Left lobe of liver (tissue), 2 donors: ENCODE results near the gene TMEM263. TPM values are rescaled to one million over a fixed set of nuclear protein-coding genes. Genes with fewer than 3 reads are reported as not detected.

ENCODE experiments used
- ATAC-seq: fragments of 200-7000 bp; cut with Tn5 transposase; one replicate; pipeline ENCODE4 v1.9.1; 2020; ENCODE audit warnings: mild to moderate bottlenecking, moderate library complexity
- DNase-seq: peaks from one replicate; pipeline ENCODE4 v3.0.0-alpha.2; 2020; ENCODE audit warnings: low spot score
- total RNA-seq: library from RNA; stranded (reverse); gene quantifications from one replicate; pipeline ENCODE4 v1.2.1, GENCODE V29; 2021
- donor health status: DM: no; HTN: no; CAD: no; lungs with moderate emphysema.
- donor health status: DM: no; HTN: yes; CAD: no.

Gene TMEM263
- total RNA-seq, 1 donor from 2014 or later = 23.2 TPM

- no peak for DNase-seq
- no peak for ATAC-seq
Measured at GRCh38 chr12:106945261-106945851, 10.4 kb upstream of the TMEM263 start.

DNA sequence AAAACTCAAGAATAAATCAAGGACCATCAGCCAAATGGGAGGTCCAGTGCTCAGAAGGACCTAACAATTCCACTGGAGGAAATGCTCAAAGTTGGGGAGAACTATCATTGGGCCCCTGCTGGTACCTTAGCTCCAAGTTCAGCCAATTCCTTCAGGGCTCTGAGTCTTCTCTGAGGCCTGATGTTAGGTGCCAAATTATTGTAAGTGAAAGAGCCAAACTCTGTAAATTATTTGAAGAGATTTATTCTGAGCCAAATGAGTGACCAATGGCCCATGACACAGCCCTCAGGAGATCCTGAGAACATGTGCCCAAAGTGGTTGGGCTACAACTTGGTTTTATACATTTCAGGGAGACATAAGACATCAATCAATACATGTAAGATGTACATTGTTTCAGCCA is 8.2 kb upstream of the TMEM263 start:
- ATAC-seq (no peak), DNase-seq (no peak)

- ATAC-seq (no peak), DNase-seq (no peak)
Measured at GRCh38 chr12:106950591-106950990, 5.1 kb upstream of the TMEM263 start.

GRCh38 chr12:106953352-106954250 is 2.1 kb upstream of the TMEM263 start:
- ATAC-seq (no peak), DNase-seq (no peak)

DNA sequence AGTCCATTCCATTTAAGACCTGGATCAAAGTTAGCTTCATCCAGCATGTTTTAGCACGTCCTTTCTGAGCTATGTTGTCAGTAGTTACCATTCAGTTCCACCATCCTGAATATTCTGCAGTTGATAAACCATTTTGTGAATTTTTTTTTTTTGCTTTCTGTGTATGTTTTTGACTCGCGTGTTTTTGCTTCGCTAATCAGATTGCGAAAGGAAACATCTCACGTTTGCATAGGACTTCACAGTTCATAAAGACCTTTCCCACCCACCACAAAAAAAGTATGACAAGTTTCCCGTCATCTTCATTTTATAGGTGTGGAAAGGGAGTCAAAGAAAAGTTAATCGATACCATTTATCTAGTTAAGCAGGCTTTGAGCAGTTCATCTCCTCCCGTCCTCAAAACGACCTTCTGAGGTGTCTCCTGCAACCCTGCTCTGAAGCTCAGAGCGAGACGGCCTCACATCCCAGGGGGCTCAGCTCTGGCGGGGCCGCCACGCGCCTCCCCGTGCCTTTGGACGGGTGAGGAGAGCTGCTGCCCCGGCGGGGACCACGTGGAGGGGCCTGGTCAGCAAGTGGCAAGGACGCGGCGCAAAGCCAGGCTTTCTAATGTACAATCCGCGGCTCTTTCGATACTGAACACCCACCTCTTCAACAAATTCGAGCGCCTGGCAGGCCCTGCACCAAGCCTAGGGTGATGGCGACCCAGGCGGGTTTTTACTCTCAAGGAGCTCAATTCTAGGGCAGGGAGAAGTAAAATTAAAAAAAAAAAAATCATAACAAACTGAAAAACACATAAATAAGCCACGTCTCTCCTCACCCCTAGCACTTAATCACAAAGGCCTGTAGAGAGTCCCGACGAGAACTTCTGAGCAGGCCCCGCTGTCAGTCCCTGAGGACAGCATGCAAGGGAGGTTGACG is 988 bp upstream of the TMEM263 start:
- DNase-seq (peak; percentile 54), ATAC-seq (peak; percentile 0)

GRCh38 chr12:106956048-106956578 is 406 bp downstream of the TMEM263 start:
- ATAC-seq (peak; percentile 66), DNase-seq (peak; percentile 73)

- no peak for DNase-seq
- no peak for ATAC-seq
Measured at GRCh38 chr12:106957583-106957982, 1.9 kb downstream of the TMEM263 start.

DNA sequence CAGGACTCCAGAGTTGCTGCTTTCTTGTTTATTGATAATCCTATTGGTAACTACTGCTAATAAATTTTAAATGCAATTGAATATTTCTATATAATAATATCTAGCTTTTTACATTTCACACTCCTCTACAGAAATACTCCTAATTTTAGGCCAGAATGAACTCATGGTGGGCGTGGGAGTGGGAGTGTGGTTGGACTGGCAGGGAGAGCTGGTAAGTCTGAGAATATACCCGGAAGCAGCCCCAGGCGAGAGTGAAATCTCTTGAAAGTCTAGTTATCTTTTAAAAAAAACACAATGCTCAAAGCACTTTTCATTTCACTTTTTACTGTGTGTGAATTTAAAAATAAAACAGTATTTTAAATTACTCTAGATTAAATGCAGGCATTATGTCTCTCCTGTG is 4.7 kb downstream of the TMEM263 start:
- ATAC-seq = no peak
- DNase-seq = no peak

- DNase-seq (no peak), ATAC-seq (no peak)
Measured at GRCh38 chr12:106962286-106962685, 6.6 kb downstream of the TMEM263 start.

DNA sequence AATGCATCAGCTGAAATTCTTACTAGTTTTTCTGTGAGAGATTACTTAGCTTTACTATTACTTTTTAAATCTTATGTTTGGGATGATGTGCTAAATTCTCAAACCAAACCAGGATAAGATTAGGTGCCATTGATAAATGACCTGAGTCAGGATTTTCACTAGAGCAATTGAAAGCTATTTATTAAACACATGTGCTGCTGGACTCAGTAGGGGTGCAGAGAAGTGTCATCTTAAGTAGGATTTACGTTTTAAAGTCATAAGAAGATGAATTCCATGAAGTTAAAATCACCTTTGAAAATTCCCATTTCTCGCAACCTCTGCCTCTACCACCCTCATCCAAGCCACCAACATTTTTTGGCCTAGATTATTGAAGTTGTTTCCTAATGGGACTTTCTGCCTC is 8.8 kb downstream of the TMEM263 start:
- ATAC-seq (no peak), DNase-seq (no peak)

DNA sequence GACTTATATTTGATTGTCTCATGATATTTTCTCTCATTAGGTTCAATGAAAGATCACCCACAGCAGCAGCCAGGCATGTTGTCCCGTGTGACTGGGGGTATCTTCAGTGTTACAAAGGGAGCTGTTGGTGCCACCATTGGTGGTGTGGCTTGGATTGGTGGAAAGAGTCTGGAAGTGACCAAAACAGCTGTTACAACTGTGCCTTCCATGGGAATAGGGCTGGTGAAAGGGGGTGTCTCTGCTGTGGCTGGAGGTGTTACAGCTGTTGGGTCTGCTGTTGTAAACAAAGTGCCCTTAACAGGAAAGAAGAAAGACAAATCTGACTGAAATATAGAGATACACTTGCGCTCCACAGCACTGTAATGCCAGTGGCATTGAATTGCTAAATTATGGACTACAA is 15.4 kb downstream of the TMEM263 start:
- DNase-seq = no peak

DNA sequence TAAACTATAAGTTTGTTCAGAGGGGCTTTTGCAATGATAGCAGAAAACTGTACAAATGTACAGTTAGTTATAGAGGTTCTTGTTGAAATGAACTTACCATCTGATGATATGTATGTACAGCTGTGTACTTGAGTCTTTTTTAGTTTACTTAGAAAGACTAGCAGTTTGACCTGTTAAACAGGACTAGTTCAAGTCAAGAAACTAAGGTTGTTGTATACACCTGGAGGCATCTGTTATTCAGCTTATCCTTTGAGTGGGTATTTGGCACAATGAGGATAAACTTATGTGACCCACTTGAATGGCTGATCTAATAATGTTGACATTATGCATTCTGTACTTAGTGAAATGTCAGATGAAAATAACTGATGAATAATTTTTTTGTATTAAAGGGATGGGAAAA is 17.8 kb downstream of the TMEM263 start:
- no peak for DNase-seq
- no peak for ATAC-seq

More for the DNA sequence above, 15.4 kb downstream of the TMEM263 start:
- ATAC-seq = no peak

DNA sequence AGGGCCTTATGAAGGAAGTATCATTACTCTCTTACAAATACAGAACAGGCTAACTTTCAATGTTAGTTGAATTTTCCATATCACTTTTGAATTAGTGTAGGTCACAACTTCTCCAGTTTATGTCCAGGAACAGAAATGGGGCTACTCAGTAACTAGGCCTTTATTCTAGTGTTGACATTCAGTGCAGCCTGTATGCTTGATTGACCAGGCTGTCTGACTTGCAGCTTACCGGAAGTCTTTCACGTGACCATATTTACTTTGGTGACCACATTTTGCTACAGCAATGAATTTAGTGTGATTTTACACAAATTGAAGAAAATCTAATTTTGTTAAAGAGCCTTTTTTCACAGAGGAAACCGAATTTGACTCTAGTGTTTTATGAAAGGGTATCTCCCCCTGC is 18.8 kb downstream of the TMEM263 start:
- DNase-seq (no peak), ATAC-seq (peak; percentile 69)

GRCh38 chr12:106975098-106975497 is 19.4 kb downstream of the TMEM263 start:
- ATAC-seq (no peak), DNase-seq (no peak)

DNA sequence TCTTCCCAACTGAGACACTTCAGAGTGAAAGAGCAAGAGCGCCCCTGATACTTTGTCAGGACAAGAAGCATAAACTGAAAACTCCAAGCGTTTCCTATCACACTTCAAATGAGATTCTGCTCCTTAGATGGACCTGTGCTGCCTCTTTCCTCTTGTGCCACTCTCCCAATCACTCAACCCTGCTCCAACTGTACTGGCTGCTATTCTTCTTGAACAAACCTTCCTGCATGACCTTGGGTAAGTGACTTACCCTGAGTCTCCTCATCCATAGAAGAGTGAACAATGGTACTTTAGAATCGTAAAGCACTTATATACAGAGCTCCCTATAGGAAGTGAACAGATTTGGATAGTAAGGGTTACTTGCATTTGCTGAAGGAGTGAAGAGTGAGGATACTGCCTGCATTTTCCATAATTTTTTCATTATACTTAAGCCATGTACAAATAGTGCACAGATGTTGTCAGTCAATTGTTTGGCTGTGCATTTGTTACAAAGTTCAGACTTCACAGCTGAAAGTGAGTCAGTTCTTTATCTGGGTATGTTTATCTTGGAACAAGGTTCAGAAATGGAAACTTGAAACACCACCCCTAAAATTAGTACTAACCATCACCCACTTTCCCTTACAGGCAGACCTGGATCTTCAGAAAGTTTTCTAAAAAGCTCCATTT is 20.4 kb downstream of the TMEM263 start:
- peak; percentile 72 for ATAC-seq
- DNase-seq = no peak

DNA sequence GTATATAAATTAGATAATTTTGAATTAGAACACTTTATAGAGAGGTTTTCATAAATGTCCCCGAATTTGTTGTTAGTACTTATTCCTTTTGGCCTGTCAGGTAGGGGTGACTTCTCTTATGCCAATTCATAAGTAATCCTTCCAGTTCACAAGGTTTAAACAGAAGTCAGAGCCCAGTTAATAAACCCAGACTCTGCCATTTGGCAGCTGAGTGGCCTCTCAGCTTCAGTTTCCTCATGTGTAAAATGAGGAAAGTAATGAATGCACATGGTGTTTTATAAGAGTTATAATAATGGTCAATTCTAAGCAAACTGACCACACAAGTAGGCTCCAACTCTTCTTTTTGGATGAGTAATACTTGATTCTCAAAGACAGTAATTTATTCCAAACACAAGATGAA is 21.0 kb downstream of the TMEM263 start:
- no peak for DNase-seq

DNA sequence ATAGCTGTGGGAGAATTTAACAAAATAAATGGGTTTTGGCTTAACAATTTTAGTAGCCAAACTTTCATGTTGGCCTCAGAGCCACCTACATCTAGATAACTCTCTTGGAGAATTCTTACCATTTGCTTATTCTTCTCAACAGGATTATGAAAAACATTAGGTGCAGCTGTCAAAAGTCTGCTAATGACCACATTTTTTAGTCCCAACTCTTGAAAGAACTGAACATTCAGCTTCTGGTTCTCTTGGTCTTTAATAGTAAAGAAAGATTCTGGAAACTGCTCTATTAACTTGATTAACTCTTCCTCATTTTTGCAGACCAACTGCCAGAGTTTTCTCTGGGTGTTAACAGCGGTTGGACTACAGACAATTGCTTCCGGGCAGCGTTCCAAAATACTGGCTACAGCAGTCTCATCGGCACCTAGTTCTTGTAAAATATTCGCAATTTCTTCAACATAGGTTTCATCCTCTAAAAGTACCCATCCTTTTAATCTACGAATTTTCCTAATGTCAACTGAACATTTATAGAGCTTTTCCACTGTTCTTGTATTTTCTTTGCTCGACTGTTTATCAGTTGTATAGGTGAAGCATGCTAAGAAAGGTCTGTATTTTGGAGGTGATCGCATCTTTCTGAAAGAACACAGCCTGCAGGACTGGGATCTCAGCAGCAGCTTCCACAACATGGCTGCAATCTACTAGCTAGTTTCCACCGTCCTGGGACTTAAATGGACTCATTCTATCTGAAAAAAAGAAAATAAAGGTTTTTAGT is 22.5 kb downstream of the TMEM263 start:
- DNase-seq (peak; percentile 64), ATAC-seq (peak; percentile 28)

More for the DNA sequence above, 21.0 kb downstream of the TMEM263 start:
- ATAC-seq = peak; percentile 65

DNA sequence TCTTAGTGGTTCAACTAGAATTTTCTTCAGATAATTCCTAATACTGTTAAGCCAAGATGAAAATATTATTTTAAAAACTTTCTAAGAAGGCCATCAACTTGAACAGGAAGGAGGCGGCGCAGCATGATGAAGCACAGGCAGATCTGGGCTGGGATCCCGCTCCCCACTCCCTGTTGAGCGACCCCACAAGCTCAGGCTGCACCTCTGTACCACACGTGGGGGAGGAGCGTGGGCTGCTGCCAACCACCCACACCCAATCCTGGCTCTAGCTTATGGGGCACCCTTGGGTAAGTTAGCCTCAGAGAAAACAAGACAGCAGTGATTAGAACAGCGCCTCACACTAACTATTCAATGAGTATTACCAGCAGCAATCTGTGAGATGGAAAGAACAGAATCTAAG is 25.2 kb downstream of the TMEM263 start:
- DNase-seq (no peak), ATAC-seq (no peak)

GRCh38 chr12:106981788-106982187 is 26.1 kb downstream of the TMEM263 start:
- DNase-seq = no peak
- ATAC-seq = no peak

GRCh38 chr12:106982229-106982628 is 26.5 kb downstream of the TMEM263 start:
- DNase-seq (no peak), ATAC-seq (no peak)
